Measurements from ENCODE around the gene ZFP64.

The ZFP64 gene

DNA sequence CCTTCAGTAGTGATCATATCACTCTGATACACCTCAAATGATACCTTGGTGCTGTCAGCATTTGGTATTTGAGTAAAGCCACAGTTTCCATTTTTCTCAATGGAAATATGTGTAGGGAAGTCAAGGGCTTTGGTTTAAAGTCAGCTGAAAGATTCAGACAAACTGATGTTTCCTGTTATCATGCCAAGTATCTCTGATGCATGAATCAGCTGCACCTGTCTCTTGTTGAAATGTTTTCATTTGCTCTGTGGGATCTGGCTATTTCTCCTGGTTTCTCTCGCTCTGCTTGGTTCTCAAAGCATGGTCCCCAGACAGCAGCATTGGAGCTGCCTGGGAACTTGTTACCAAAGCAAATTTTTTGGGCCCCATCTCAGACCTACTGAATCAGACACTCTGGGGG is 23.5 kb downstream of the ZFP64 start:
- H3K9me3 ChIP-seq (ENCODE audit: insufficient read depth, low read depth, low read length): peaks cover 8% of the 10 kb centered on the region; the same call in 1 of the 2 replicates
- H3K36me3 ChIP-seq (ENCODE audit: insufficient read depth, low read length): peaks cover 31% of the 10 kb centered on the region
- no peaks in the 10 kb centered on the region for H3K27me3 ChIP-seq (ENCODE audit: insufficient read depth, low read length, poor library complexity, severe bottlenecking)
- H3K4me2 ChIP-seq (ENCODE audit: low read depth, low read length, poor library complexity, severe bottlenecking): no peak overlapping the region
- H3K4me1 ChIP-seq (ENCODE audit: insufficient read depth, low read length, poor library complexity, severe bottlenecking): peaks cover 12% of the 10 kb centered on the region
- no peaks in the 10 kb centered on the region for H3F3A ChIP-seq (ENCODE audit: low read depth)
- H3K4me3 ChIP-seq (ENCODE audit: low read length, poor library complexity, severe bottlenecking): no peak overlapping the region
- no peaks in the 10 kb centered on the region for H4K20me1 ChIP-seq (ENCODE audit: insufficient read depth, low read length, poor library complexity, severe bottlenecking)
- no peak overlapping the region for H2AFZ ChIP-seq (ENCODE audit: low read length)
- no peak overlapping the region for H3K9ac ChIP-seq (ENCODE audit: low read depth, low read length, poor library complexity, severe bottlenecking)
- H3K79me2 ChIP-seq (ENCODE audit: insufficient read depth, low read length): no peaks in the 10 kb centered on the region
- no peaks in the 10 kb centered on the region for H3K9me2 ChIP-seq (replicated peaks; ENCODE audit: low read depth, low read length)
- TF ChIP-seq CTCF (conservative IDR thresholded peaks at IDR 0.05; ENCODE audit: low read length): no peak
- no peak for TF ChIP-seq EZH2phosphoT487 (IDR thresholded peaks at IDR 0.05; ENCODE audit: borderline replicate concordance)

DNA sequence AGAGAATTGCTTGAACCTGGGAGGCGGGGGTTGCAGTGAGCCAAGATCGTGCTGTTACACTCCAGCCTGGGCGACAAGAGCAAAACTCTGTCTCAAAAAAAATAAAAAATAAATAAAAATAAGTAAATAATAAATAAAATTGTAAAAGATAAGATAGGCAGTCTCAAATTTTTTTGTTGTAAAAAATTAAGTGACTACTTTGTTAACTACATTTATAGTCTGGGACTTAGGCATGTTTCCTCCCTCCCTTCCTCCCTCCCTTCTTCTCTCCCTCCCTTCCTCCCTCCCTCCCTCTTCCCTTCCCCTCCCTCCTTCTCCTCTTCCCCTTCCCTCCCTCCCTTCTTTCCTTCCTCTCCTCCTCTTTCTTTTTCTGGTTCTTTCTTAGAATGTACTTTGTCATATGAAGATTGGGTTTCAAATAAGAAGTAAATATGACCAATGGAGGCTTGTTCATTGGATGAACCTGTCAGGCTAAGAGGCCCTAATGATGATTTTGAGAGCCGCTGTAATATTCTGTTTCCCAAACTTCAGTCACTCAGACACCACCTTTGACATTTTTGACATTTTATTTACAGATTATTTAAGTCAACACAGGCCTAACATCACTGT is 24.2 kb downstream of the ZFP64 start:
- TF ChIP-seq CTCF (conservative IDR thresholded peaks at IDR 0.05; ENCODE audit: low read length): no peak
- TF ChIP-seq EZH2phosphoT487 (IDR thresholded peaks at IDR 0.05; ENCODE audit: borderline replicate concordance): no peak
- peaks cover 36% of the 10 kb centered on the region for H3K36me3 ChIP-seq (ENCODE audit: insufficient read depth, low read length)
- no peaks in the 10 kb centered on the region for H3K9me2 ChIP-seq (replicated peaks; ENCODE audit: low read depth, low read length)
- no peak overlapping the region for H2AFZ ChIP-seq (ENCODE audit: low read length)
- no peaks in the 10 kb centered on the region for H3F3A ChIP-seq (ENCODE audit: low read depth)
- H3K9ac ChIP-seq (ENCODE audit: low read depth, low read length, poor library complexity, severe bottlenecking): no peak overlapping the region
- no peak overlapping the region for H3K4me3 ChIP-seq (ENCODE audit: low read length, poor library complexity, severe bottlenecking)
- H4K20me1 ChIP-seq (ENCODE audit: insufficient read depth, low read length, poor library complexity, severe bottlenecking): no peaks in the 10 kb centered on the region
- no peak overlapping the region for H3K4me2 ChIP-seq (ENCODE audit: low read depth, low read length, poor library complexity, severe bottlenecking)
- H3K27me3 ChIP-seq (ENCODE audit: insufficient read depth, low read length, poor library complexity, severe bottlenecking): no peaks in the 10 kb centered on the region
- peaks cover 8% of the 10 kb centered on the region; the same call in 1 of the 2 replicates for H3K9me3 ChIP-seq (ENCODE audit: insufficient read depth, low read depth, low read length)
- peaks cover 12% of the 10 kb centered on the region for H3K4me1 ChIP-seq (ENCODE audit: insufficient read depth, low read length, poor library complexity, severe bottlenecking)
- no peaks in the 10 kb centered on the region for H3K79me2 ChIP-seq (ENCODE audit: insufficient read depth, low read length)

- TF ChIP-seq CTCF (conservative IDR thresholded peaks at IDR 0.05; ENCODE audit: low read length) (no peak), EZH2phosphoT487 (IDR thresholded peaks at IDR 0.05; ENCODE audit: borderline replicate concordance) (no peak)
- no peak overlapping the region for H3K4me3 ChIP-seq (ENCODE audit: low read length, poor library complexity, severe bottlenecking)
- peaks cover 12% of the 10 kb centered on the region for H3K4me1 ChIP-seq (ENCODE audit: insufficient read depth, low read length, poor library complexity, severe bottlenecking)
- peaks cover 36% of the 10 kb centered on the region for H3K36me3 ChIP-seq (ENCODE audit: insufficient read depth, low read length)
- H3K9ac ChIP-seq (ENCODE audit: low read depth, low read length, poor library complexity, severe bottlenecking): no peak overlapping the region
- H4K20me1 ChIP-seq (ENCODE audit: insufficient read depth, low read length, poor library complexity, severe bottlenecking): no peaks in the 10 kb centered on the region
- no peaks in the 10 kb centered on the region for H3K27me3 ChIP-seq (ENCODE audit: insufficient read depth, low read length, poor library complexity, severe bottlenecking)
- no peaks in the 10 kb centered on the region for H3K79me2 ChIP-seq (ENCODE audit: insufficient read depth, low read length)
- H3K9me3 ChIP-seq (ENCODE audit: insufficient read depth, low read depth, low read length): peaks cover 8% of the 10 kb centered on the region; the same call in 1 of the 2 replicates
- no peaks in the 10 kb centered on the region for H3F3A ChIP-seq (ENCODE audit: low read depth)
- no peak overlapping the region for H3K4me2 ChIP-seq (ENCODE audit: low read depth, low read length, poor library complexity, severe bottlenecking)
- no peaks in the 10 kb centered on the region for H3K9me2 ChIP-seq (replicated peaks; ENCODE audit: low read depth, low read length)
- H2AFZ ChIP-seq (ENCODE audit: low read length): no peak overlapping the region
Measured at GRCh38 chr20:52166150-52166549, 25.4 kb downstream of the ZFP64 start.
